A549 (cell line): ENCODE data around the gene SRPK2. TPM values are rescaled to one million over a fixed set of nuclear protein-coding genes. Genes with fewer than 3 reads are reported as not detected.

Source experiments
- ATAC-seq, 2 experiments: fragments of 200-7000 bp in 1 of 2; fragments of >200 bp in 1 of 2; cut with Nextera tagmentation in 1 of 2; cut with Tn5 transposase in 1 of 2; 3 replicates each; pipeline versions ENCODE4 v1.8.0 to v1.9.1; 2018 to 2020; ENCODE audit warnings: mild to moderate bottlenecking in 1 of 2, moderate library complexity in 1 of 2
- CTCF ChIA-PET: fragments of 300-600 bp; sonication (Branson Sonifier 250); formaldehyde crosslinking; extraction: SDS; loops from one replicate; lab custom pipeline; 2021; ENCODE audit warnings: antibody characterized with exemption, inconsistent platforms; lab: Yijun Ruan, JAX
- POLR2A ChIA-PET: fragments of 350-600 bp; formaldehyde crosslinking; extraction: SDS; loops from one replicate; lab custom pipeline; 2021; ENCODE audit warnings: antibody characterized with exemption, inconsistent platforms; lab: Yijun Ruan, JAX
- DNase-seq, 2 experiments: peaks; one replicate each; pipeline versions ENCODE4 v3.0.0 to v3.0.0-alpha.2; 2011 to 2016; ENCODE audit warnings: low read depth in 1 of 2, low spot score in 1 of 2
- FAIRE-seq: peaks from 2 replicates; lab custom pipeline; 2011; peaks lifted over from hg19 to GRCh38; lab: Jason Lieb, UNC
- H3K27ac ChIP-seq, 2 experiments: fragments of >200 bp; sonication (Bioruptor Twin); formaldehyde crosslinking; 3 replicates each; pipeline ENCODE4 v1.5.1; 2016 to 2017
- H3K4me1 ChIP-seq: fragments of >200 bp; sonication (Bioruptor Twin); formaldehyde crosslinking; 3 replicates; pipeline ENCODE4 v1.6.1; 2016
- H3K4me2 ChIP-seq: fragments of >200 bp; sonication (Bioruptor Twin); formaldehyde crosslinking; 3 replicates; pipeline ENCODE4 v1.6.1; 2016
- H3K4me3 ChIP-seq: fragments of >200 bp; sonication (Bioruptor Twin); formaldehyde crosslinking; 3 replicates; pipeline ENCODE4 v1.5.1; 2016
- H3K9me3 ChIP-seq: fragments of >200 bp; sonication (Bioruptor Twin); formaldehyde crosslinking; 3 replicates; pipeline ENCODE4 v1.6.1; 2016
- ATOH8 ChIP-seq: fragments of 250-450 bp; sonication (Bioruptor Pico); IDR thresholded peaks from 2 replicates; pipeline ENCODE4 v1.5.0; 2020; ENCODE audit warnings: low read depth, mild to moderate bottlenecking, moderate library complexity
- CBX2 ChIP-seq: fragments of 200-600 bp; sonication (generic); IDR thresholded peaks from 2 replicates; pipeline ENCODE4 v1.6.1; 2016; ENCODE audit warnings: low read depth, mild to moderate bottlenecking, borderline replicate concordance
- CHD4 ChIP-seq: fragments of 200-600 bp; sonication (generic); IDR thresholded peaks from 2 replicates; pipeline ENCODE4 v1.6.1; 2016; ENCODE audit warnings: antibody characterized with exemption, mild to moderate bottlenecking, borderline replicate concordance
- EHF ChIP-seq: fragments of 250-450 bp; sonication (Bioruptor Pico); IDR thresholded peaks from 2 replicates; pipeline ENCODE4 v1.5.0; 2020; ENCODE audit warnings: mild to moderate bottlenecking
- FOXS1 ChIP-seq: fragments of 250-450 bp; sonication (Bioruptor Pico); IDR thresholded peaks from 2 replicates; pipeline ENCODE4 v1.5.0; 2020; ENCODE audit warnings: mild to moderate bottlenecking, moderate library complexity
- GATA3 ChIP-seq: IDR thresholded peaks from 2 replicates; pipeline ENCODE4 v1.6.1; 2012; ENCODE audit warnings: borderline replicate concordance
- HOXA7 ChIP-seq: fragments of 250-450 bp; sonication (Bioruptor Pico); IDR thresholded peaks from 2 replicates; pipeline ENCODE4 v1.5.0; 2020; ENCODE audit warnings: mild to moderate bottlenecking, moderate library complexity
- HOXB13 ChIP-seq: fragments of 250-450 bp; sonication (Bioruptor Pico); IDR thresholded peaks from 2 replicates; pipeline ENCODE4 v1.5.0; 2020; ENCODE audit warnings: low read depth, mild to moderate bottlenecking, moderate library complexity
- JUN ChIP-seq, 2 experiments: fragments of >200 bp; sonication (Bioruptor Twin); formaldehyde crosslinking; IDR thresholded peaks; 2 replicates in 1 of 2; 3 replicates in 1 of 2; pipeline ENCODE4 v1.6.1; 2016 to 2017
- MAFK ChIP-seq: fragments of 450-650 bp; IDR thresholded peaks from 2 replicates; pipeline ENCODE4 v1.6.1; 2014; ENCODE audit not compliant: partially characterized antibody
- MAZ ChIP-seq: fragments of 150-350 bp; IDR thresholded peaks from 2 replicates; pipeline ENCODE4 v1.6.1; 2014; ENCODE audit warnings: antibody characterized with exemption, low read depth, low read length, borderline replicate concordance
- NFE2L2 ChIP-seq: fragments of 150-350 bp; conservative IDR thresholded peaks from 2 replicates; pipeline ENCODE4 v1.6.1; 2014; ENCODE audit warnings: low read length
- NPAS2 ChIP-seq: fragments of 250-450 bp; sonication (Bioruptor Pico); IDR thresholded peaks from 2 replicates; pipeline ENCODE4 v1.8.0; 2022; ENCODE audit warnings: mild to moderate bottlenecking, moderate library complexity, borderline replicate concordance
- NR3C1 ChIP-seq: fragments of >200 bp; sonication (Bioruptor Twin); formaldehyde crosslinking; IDR thresholded peaks from 3 replicates; pipeline ENCODE4 v1.6.1; 2017
- PHF8 ChIP-seq: fragments of 200-600 bp; sonication (generic); IDR thresholded peaks from 2 replicates; pipeline ENCODE4 v1.6.1; 2016; ENCODE audit warnings: low read depth, mild to moderate bottlenecking, antibody characterized with exemption, moderate library complexity, borderline replicate concordance
- POLR2AphosphoS2 ChIP-seq: conservative IDR thresholded peaks from 2 replicates; pipeline ENCODE4 v1.6.1; 2012; ENCODE audit warnings: low read length, improper control_type of control experiment, inconsistent platforms
- RARB ChIP-seq: fragments of 250-450 bp; sonication (Bioruptor Pico); IDR thresholded peaks from 2 replicates; pipeline ENCODE4 v1.8.0; 2021; ENCODE audit warnings: mild to moderate bottlenecking, moderate library complexity
- RFX5 ChIP-seq: fragments of 450-650 bp; IDR thresholded peaks from 2 replicates; pipeline ENCODE4 v1.7.1; 2014; ENCODE audit warnings: antibody characterized with exemption, mild to moderate bottlenecking, moderate library complexity
- SMC3 ChIP-seq: fragments of >200 bp; sonication (Bioruptor Twin); formaldehyde crosslinking; IDR thresholded peaks from 3 replicates; pipeline ENCODE4 v1.6.1; 2018; ENCODE audit warnings: inconsistent platforms
- TFCP2L1 ChIP-seq: fragments of 250-450 bp; sonication (Bioruptor Pico); IDR thresholded peaks from 2 replicates; pipeline ENCODE4 v1.5.0; 2021; ENCODE audit warnings: mild to moderate bottlenecking
- TP53 ChIP-seq: fragments of 250-450 bp; sonication (Bioruptor Pico); IDR thresholded peaks from 2 replicates; pipeline ENCODE4 v1.5.0; 2021; ENCODE audit warnings: mild to moderate bottlenecking, moderate library complexity
- ZFP36 ChIP-seq: fragments of 450-650 bp; IDR thresholded peaks from 2 replicates; pipeline ENCODE4 v1.6.1; 2014; ENCODE audit warnings: borderline replicate concordance; ENCODE audit not compliant: partially characterized antibody
- ZNF302 ChIP-seq: fragments of 250-450 bp; sonication (Bioruptor Pico); IDR thresholded peaks from 2 replicates; pipeline ENCODE4 v1.9.0; 2021; ENCODE audit warnings: inconsistent platforms, mild to moderate bottlenecking, moderate library complexity
- WGBS: methylation state at CpG from one replicate; pipeline ENCODE4 v1.1.6; 2017; ENCODE audit errors: missing lambda C conversion rate; 5-methylcytosine and 5-hydroxymethylcytosine counted together
- polyA plus RNA-seq, 4 experiments: library from polyadenylated mRNA; depleted of rRNA in 3 of 4; stranded (reverse); fragments of >200 nt; fragmentation: RNase III in 1 of 4; extraction: RNeasy Plus Mini Kit Qiagen cat#74134 plus additional on column Dnase treatment in 1 of 4; gene quantifications; 2 replicates in 3 of 4; 3 replicates in 1 of 4; pipeline ENCODE4 v1.2.3, GENCODE V29; 2011 to 2017
- TF ChIP-seq, protein P1 (sequence below): fragments of >200 bp; sonication (Bioruptor Twin); formaldehyde crosslinking; IDR thresholded peaks from 3 replicates; pipeline ENCODE4 v1.6.1; 2016
- TF ChIP-seq, protein P2 (sequence below): fragments of >200 bp; sonication (Bioruptor Twin); formaldehyde crosslinking; IDR thresholded peaks from 2 replicates; pipeline ENCODE4 v1.6.1; 2016

SRPK2 gene
- polyA plus RNA-seq, 2 of the 4 experiments (the other 2 are of a cell fraction), result 23.0 to 30.9 TPM

DNA sequence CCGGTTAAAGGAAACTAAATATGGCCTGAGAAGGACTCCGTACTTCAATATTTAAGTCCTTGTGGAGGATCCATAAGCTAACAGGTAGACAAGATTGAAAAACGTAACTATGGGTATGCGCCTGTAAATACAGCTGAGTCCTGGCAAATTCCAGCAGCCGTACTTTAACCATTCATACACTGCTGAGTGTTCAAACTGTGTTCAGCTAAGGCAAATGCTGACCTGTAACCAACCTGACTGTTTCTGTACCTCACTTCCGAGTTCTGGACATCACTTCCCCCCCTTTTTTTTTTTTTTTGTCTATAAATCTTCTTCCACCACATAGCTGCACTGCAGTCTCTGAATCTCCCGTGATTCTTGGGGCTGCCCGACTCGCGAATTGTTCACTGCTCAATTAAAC lies 69.1 kb downstream of the SRPK2 start:
- CTCF ChIA-PET, result interaction anchor here (1.0 to 1.3 kb wide), 2 partner anchors 17 to 151 kb away, joined by 3 read pairs; no protein-coding TSS in a partner anchor

DNA sequence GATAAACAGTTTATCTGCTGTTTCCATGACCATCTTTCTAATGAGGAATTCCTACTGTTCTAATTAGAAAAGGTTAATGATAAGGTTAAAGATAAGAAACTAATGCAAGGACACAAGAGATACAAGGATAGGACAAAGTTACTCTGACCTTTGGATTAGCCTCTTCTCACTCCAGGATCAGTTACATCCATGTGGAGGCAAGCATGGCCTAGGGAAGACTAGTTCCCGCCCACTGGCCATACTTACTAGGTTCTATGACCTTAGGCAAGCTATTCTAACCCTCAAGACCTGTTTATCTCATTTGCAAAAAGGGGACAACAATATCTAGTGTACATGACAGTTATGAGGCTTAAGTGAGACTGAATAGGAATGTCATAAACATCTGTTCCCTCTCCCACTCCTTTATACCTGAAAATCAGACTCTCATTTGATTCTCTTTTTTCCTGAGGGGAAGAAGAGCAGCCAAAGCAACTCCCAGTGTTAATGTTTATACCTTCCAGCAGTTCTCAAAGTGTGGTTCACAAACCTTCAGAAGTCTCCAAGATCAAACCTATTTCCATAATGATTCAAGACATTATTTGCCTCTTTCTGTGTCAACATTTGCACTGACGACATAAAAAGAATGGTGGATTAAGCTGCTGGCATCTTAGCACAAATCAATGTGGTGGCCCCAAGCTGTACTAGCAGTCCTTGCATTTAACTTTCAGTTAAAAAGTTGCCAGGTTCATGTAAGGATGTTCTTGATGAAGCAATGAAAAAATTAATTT lies 72.0 kb downstream of the SRPK2 start:
- 75% methylated on average over 2 of the region's 2 CpGs for WGBS
- peak in 1 of 2 experiments; percentile 39; a peak in 2 of 6 replicates for ATAC-seq
- no peak for DNase-seq
- H3K4me3 ChIP-seq, result no peak overlapping the region
- ChIA-PET CTCF (no interaction called here), POLR2A (no interaction called here)
- no peak overlapping the region for H3K27ac ChIP-seq
- H3K9me3 ChIP-seq, result no peaks in the 10 kb centered on the region
- 0 out of 3 replicates have a peak, but pooled peaks cover 10% of the 10 kb centered on the region for H3K4me1 ChIP-seq
- FAIRE-seq, result no peak
- H3K4me2 ChIP-seq, result no peak overlapping the region
- no peak for TF ChIP-seq RFX5
- TF ChIP-seq MAZ, result no peak
- TF ChIP-seq CHD4, result no peak
- no peak for TF ChIP-seq ZFP36
- no peak for TF ChIP-seq NR3C1
- no peak for TF ChIP-seq SMC3
- no peak for TF ChIP-seq TFCP2L1 (CRISPR knock-in tag)
- TF ChIP-seq NPAS2 (CRISPR knock-in tag), result no peak
- no peak for TF ChIP-seq FOXS1 (CRISPR knock-in tag)
- TF ChIP-seq PHF8, result no peak
- no peak for TF ChIP-seq RARB (CRISPR knock-in tag)
- TF ChIP-seq HOXA7 (CRISPR knock-in tag), result no peak
- TF ChIP-seq CBX2, result no peak
- TF ChIP-seq NFE2L2, result no peak
- TF ChIP-seq, protein P1, sequence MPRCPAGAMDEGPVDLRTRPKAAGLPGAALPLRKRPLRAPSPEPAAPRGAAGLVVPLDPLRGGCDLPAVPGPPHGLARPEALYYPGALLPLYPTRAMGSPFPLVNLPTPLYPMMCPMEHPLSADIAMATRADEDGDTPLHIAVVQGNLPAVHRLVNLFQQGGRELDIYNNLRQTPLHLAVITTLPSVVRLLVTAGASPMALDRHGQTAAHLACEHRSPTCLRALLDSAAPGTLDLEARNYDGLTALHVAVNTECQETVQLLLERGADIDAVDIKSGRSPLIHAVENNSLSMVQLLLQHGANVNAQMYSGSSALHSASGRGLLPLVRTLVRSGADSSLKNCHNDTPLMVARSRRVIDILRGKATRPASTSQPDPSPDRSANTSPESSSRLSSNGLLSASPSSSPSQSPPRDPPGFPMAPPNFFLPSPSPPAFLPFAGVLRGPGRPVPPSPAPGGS, result no peak
- no peak for TF ChIP-seq JUN (IDR thresholded peaks at IDR 0.05)
- no peak for TF ChIP-seq GATA3
- no peak for TF ChIP-seq EHF
- TF ChIP-seq TP53, result no peak
- no peak for TF ChIP-seq ZNF302 (CRISPR knock-in tag)

More for the DNA sequence above, 69.1 kb downstream of the SRPK2 start:
- Histone ChIP-seq H3K9me3 (no peaks in the 10 kb centered on the region), H3K4me3 (no peak overlapping the region), H3K4me1 (0 out of 3 replicates have a peak, but pooled peaks cover 10% of the 10 kb centered on the region), H3K4me2 (no peak overlapping the region), H3K27ac (no peak overlapping the region)
- POLR2A ChIA-PET, result no interaction called here
- no peak for DNase-seq
- FAIRE-seq, result no peak
- ATAC-seq, result no peak
- TF ChIP-seq GATA3 (no peak), POLR2AphosphoS2 (no peak), TFCP2L1 (CRISPR knock-in tag) (no peak), SMC3 (no peak), HOXB13 (CRISPR knock-in tag) (no peak), ATOH8 (no peak), MAFK (no peak), JUN (IDR thresholded peaks at IDR 0.05) (no peak), ZFP36 (no peak), MAZ (no peak)
- TF ChIP-seq, protein P2, sequence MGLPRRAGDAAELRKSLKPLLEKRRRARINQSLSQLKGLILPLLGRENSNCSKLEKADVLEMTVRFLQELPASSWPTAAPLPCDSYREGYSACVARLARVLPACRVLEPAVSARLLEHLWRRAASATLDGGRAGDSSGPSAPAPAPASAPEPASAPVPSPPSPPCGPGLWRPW, result no peak
- TF ChIP-seq, protein P1, result no peak
- WGBS, result 91% methylated on average over 10 of the region's 10 CpGs
